CD4-positive, alpha-beta T cell treated with Interferon alpha-2 for 1 hour (primary cell): Measurements from ENCODE around the gene SRPX.

Experiments
- DNase-seq, 2 donors: peaks; one replicate each; pipeline ENCODE4 v3.0.0-alpha.2; 2020 to 2022

The SRPX gene

GRCh38 chrX:38129366-38129765, 91.3 kb downstream of the SRPX start:
- no peak for DNase-seq

- DNase-seq: no peak
These were observed 92.7 kb downstream of the SRPX start for GRCh38 chrX:38127961-38128360.

DNA sequence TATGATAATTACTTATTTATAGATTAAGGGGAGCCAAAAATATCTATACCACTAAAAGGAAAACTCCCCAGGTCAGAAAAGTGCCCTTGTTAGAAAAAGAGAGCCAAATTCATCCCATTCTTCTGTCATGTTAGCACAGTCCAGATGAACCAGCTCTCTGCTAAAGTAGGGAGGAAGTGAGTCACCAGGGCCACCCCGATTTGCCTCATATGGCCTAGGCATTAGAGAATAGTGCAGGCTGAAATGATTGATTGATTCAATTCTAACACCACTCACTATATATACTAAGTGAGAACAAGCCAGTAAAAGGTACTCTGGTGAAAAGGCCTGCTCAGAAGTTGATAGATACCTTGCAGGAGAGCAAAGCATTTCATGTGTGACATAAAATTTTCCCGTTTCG, 94.5 kb downstream of the SRPX start:
- no peak for DNase-seq

DNA sequence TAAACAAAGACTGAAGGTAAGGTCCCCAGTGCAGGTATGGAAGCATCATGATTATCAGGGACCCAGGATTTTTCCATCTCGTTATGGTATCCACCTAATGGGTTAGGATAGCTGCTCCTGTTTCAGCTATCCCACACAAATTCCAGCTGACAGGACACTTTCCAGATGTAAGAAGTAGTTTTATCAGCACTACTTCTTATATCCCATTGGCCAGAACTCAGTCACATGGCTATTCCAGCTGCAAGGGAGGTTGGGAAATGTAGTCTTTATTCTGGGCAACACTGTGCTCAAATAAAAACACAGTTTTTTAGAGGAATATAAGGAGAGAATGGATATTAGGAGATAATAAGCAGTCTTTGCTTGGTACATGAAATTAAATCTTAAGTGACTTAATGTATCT, 96.7 kb downstream of the SRPX start:
- no peak for DNase-seq

- no peak for DNase-seq
These were observed 103.2 kb downstream of the SRPX start for GRCh38 chrX:38117485-38117884.

- DNase-seq: no peak
These were observed 104.0 kb downstream of the SRPX start for GRCh38 chrX:38116706-38117105.

GRCh38 chrX:38112566-38112965, 108.1 kb downstream of the SRPX start:
- no peak for DNase-seq

GRCh38 chrX:38111196-38111595, 109.5 kb downstream of the SRPX start:
- no peak for DNase-seq

DNA sequence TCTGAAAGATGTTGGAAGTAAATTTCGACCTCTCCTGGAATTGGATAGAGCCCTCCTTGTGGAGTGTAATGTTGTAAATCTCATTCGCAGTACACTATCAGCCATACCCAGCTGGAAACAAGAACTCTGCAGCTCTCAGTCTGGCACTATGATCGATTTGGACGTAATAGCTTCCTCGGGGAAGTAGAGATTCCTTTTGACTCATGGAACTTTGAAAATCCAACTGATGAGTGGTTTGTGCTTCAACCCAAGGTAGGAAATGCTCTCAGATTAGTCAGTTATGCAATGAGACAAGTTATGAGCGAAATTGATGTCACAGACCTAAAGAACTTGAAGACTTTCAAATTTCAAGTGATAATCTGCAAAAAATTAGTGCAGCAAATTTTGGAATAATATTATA, 110.4 kb downstream of the SRPX start:
- no peak for DNase-seq

GRCh38 chrX:38109042-38109898, 111.4 kb downstream of the SRPX start:
- DNase-seq: no peak

DNA sequence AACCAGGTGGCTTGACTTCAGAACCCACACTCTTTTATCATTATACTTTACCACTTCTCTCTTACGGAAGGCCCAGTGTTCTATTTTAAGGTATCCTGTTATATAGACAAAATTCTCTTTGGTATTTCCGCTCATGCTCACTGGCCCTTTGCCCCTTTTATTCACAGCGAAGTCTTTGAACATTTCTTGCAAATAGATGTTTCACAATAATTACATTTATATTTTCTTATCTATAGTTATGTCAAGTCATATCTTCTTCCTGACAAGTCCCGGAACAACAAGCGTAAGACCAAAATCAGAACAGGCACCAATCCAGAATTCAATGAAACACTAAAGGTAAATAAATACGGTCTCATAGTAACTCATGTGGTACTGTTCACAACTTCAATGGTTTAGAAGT, 112.3 kb downstream of the SRPX start:
- DNase-seq: no peak

DNA sequence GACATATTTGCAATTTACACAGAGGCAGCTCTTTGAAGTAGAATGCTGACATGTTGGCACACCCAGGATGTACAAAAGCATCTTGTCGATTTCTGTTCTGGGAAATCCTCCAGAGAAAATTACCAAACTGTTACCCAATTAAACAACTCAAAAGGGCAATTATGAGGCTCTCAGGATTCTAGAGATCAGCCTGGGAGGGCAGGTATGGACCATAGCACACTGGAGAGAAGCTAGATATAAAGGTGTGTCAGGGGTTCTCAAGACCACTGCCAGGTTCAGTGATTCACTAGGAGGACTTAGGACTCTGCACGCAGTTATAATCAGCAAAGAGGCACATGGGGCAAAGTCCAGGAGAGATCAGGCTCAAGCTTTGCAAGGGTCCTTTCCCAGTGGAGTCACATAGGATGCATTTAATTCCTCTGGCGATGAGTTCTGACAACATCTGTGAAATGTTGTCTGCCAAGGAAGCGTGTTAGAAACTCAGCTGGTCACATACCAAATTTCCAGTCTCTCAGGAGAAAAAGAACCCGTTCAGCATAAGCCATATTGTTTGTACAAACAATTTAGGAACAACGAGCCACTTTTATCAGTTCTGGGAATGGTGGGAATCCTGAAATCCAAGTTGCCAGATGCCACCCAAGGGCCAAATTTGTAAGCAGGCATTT, 113.5 kb downstream of the SRPX start:
- DNase-seq: no peak

DNA sequence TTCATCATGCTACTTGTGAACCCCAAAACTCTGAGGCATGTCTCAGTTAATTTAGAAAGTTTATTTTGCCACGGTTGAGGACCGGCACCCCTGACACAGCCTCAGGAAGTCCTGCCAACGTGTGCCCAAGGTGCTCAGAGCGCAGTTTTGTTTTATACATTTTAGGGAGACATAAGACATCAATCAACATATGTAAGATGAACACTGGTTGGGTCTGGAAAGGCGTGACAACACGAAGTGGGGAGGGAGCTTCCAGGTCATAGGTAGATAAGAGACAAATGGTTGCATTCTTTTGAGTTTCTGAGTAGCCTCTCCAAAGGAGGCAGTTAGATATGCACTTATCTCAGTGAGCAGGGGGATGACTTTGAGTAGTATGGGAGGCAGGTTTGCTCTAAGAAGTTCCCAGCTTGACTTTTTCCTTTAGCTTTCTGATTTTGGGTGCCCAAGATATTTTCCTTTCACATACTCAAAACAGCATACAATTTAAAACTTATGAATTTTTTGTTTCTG, 115.4 kb downstream of the SRPX start:
- DNase-seq: no peak

- DNase-seq: no peak
These were observed 116.5 kb downstream of the SRPX start for GRCh38 chrX:38103857-38104812.

GRCh38 chrX:38102875-38103274, 117.8 kb downstream of the SRPX start:
- DNase-seq: no peak

DNA sequence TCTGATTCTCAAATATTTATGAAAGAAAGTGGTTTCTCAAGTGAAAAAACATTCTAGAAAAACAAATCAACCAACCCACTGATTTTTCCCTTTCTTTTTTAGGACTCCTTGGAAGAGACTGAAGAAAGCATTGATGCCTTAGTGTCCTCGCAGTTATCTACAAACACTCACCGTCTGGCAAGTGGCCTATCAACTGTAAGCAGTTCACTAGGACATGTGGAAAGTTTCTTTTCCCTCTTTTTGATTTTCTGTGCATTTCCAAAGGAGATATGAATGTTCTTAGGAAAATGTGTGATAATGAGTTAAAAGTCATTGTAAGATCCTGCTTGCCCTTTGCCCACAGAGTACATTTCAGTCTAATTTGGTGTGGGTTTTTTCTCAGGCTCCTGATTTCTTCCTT, 118.4 kb downstream of the SRPX start:
- no peak for DNase-seq

GRCh38 chrX:38099688-38100087, 121.0 kb downstream of the SRPX start:
- no peak for DNase-seq
